ENCODE measurements around the gene DNAH11. TPM values are rescaled to one million over a fixed set of nuclear protein-coding genes. Genes with fewer than 3 reads are reported as not detected.

The DNAH11 gene, protein sequence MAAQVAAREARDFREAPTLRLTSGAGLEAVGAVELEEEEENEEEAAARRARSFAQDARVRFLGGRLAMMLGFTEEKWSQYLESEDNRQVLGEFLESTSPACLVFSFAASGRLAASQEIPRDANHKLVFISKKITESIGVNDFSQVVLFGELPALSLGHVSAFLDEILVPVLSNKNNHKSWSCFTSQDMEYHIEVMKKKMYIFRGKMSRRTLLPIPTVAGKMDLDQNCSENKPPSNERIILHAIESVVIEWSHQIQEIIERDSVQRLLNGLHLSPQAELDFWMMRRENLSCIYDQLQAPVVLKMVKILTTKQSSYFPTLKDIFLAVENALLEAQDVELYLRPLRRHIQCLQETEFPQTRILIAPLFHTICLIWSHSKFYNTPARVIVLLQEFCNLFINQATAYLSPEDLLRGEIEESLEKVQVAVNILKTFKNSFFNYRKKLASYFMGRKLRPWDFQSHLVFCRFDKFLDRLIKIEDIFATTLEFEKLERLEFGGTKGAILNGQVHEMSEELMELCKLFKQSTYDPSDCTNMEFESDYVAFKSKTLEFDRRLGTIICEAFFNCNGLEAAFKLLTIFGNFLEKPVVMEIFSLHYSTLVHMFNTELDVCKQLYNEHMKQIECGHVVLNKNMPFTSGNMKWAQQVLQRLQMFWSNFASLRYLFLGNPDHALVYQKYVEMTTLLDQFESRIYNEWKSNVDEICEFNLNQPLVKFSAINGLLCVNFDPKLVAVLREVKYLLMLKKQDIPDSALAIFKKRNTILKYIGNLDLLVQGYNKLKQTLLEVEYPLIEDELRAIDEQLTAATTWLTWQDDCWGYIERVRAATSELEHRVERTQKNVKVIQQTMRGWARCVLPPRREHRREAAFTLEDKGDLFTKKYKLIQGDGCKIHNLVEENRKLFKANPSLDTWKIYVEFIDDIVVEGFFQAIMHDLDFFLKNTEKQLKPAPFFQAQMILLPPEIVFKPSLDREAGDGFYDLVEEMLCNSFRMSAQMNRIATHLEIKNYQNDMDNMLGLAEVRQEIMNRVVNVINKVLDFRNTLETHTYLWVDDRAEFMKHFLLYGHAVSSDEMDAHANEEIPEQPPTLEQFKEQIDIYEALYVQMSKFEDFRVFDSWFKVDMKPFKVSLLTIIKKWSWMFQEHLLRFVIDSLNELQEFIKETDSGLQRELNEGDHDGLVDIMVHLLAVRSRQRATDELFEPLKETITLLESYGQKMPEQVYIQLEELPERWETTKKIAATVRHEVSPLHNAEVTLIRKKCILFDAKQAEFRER (N-terminal part only)
- total RNA-seq (2012; rRNA removed) = under 0.01 and 0.44 TPM in 2 replicates

DNA sequence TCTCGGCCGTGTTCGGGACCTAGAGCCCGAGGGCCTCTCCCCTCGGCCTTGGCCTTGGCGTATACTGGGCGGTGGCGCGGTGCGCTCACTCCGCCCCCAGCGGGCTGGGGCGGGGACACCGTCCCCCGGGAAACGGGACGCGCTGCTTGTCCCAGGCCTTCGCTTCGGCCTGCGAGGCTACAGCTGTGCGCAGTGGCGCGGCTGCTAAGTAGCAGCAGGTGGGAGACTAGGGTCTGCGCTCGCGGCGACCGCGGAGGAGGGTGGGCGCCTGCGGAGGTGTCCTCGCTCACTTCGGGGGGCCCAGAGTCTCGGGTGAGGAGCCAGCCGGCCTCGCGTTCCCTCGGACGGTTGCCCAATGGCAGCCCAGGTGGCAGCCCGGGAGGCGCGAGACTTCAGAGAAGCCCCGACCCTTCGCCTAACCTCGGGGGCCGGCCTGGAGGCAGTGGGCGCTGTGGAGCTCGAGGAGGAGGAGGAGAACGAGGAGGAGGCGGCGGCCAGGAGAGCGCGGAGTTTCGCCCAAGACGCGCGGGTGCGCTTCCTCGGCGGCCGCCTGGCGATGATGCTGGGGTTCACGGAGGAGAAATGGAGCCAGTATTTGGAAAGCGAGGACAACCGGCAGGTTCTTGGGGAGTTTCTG, at the start of gene DNAH11:
DNAH11 (plus strand) TSS at position 149 of the 637 bp plus-strand sequence; CDS start at position 356, 207 bp downstream.
- Histone ChIP-seq H3K4me1 (ENCODE audit: control insufficient read depth, insufficient read depth, low read length) (peaks cover 8% of the 10 kb centered on the region), H3K9ac (ENCODE audit: low read depth, low read length) (no peak within 1 kb of the TSS), H3K4me2 (ENCODE audit: low read length) (peak within 1 kb of the TSS; percentile 80), H3K9me3 (replicated peaks; ENCODE audit: low read length) (no peaks in the 10 kb centered on the region), H3K27me3 (ENCODE audit: control insufficient read depth, insufficient read depth, low read length) (peaks cover 46% of the 10 kb centered on the region), H3K36me3 (ENCODE audit: insufficient read depth, low read length) (no peaks in the 10 kb centered on the region), H3K4me3 (ENCODE audit: low read length) (peak within 1 kb of the TSS; percentile 65)

DNA sequence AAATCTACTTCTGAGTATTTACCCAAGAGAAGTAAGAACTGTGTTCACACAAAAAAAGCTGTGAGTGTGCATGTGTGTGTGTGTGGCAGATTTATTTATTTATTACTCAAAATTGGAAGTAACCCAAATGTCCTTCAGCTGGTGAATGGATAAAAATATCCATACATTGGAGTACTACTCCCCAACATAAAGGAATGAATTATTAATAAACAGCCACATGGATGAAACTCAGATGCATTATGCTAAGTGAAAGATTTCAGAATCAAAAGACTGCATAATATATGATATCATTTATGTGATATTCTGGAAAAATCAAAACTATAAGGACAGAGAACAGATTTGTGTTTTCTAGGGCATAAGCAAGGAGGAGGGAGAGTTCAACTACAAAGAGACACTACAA, 47.1 kb upstream of the DNAH11 start:
- Histone ChIP-seq H3K9me3 (replicated peaks; ENCODE audit: low read length) (no peaks in the 10 kb centered on the region), H3K9ac (ENCODE audit: low read depth, low read length) (no peak overlapping the region), H3K4me2 (ENCODE audit: low read length) (no peak overlapping the region), H3K36me3 (ENCODE audit: insufficient read depth, low read length) (no peaks in the 10 kb centered on the region), H3K4me1 (ENCODE audit: control insufficient read depth, insufficient read depth, low read length) (no peaks in the 10 kb centered on the region), H3K4me3 (ENCODE audit: low read length) (no peak overlapping the region), H3K27me3 (ENCODE audit: control insufficient read depth, insufficient read depth, low read length) (no peaks in the 10 kb centered on the region)

DNA sequence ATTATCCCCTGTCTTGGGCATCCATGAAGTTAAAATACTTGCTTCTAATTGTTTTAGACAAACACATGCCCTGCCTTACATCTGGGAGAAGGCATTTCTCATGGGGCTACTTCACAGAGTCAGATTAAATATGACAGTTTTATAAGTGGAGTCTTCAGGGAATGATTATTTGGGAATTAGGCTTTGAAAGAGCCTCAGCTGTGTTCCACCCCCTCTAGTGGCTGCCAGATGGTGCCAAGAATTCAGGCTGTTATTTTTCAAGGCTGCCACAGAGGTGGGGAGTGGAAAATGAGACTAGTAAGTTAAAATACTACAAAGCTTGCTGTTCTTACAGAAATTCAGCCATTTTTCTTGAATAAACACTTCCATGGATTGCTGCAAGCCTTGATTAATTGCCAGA, 45.8 kb upstream of the DNAH11 start:
- no peaks in the 10 kb centered on the region for H3K4me1 ChIP-seq (ENCODE audit: control insufficient read depth, insufficient read depth, low read length)
- H3K27me3 ChIP-seq (ENCODE audit: control insufficient read depth, insufficient read depth, low read length) = no peaks in the 10 kb centered on the region
- H3K36me3 ChIP-seq (ENCODE audit: insufficient read depth, low read length) = no peaks in the 10 kb centered on the region
- no peak overlapping the region for H3K9ac ChIP-seq (ENCODE audit: low read depth, low read length)
- no peaks in the 10 kb centered on the region for H3K9me3 ChIP-seq (replicated peaks; ENCODE audit: low read length)
- H3K4me3 ChIP-seq (ENCODE audit: low read length) = no peak overlapping the region
- no peak overlapping the region for H3K4me2 ChIP-seq (ENCODE audit: low read length)

DNA sequence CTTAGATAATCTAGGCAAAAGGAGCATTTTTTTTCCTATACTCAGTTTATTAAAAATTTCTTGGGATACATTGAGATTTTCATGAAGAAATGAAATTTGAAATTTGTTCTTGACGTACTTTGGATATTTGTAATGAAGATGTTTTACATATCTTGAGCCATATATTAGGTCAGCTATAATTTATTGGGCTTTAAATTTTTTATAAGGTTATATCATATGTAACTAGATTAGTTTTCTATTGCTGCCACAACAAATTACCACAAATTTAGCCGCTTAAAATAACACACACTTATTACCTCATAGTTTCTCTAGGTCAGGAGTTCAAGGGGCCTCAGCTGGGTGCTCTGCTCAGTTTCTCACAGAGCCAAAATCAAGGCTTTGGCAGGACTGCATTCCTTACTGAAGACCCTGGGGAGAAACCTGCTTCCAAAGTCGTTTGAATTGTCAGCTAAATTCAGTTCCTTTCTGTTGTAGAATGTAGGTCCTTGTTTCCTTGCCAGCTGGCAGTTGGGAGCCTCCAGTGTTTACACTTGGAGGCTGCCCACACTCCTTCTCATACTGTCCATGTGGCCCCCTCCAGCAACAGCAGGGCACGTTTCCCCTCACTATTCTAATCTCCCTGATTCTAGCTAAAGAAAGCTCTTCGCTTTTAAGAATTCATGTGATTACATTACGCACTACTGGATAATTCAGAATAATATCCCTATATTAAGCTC, 42.6 kb upstream of the DNAH11 start:
- Histone ChIP-seq H3K4me3 (ENCODE audit: low read length) (no peak overlapping the region), H3K9ac (ENCODE audit: low read depth, low read length) (no peak overlapping the region), H3K4me2 (ENCODE audit: low read length) (no peak overlapping the region), H3K36me3 (ENCODE audit: insufficient read depth, low read length) (no peaks in the 10 kb centered on the region), H3K4me1 (ENCODE audit: control insufficient read depth, insufficient read depth, low read length) (no peaks in the 10 kb centered on the region), H3K9me3 (replicated peaks; ENCODE audit: low read length) (no peaks in the 10 kb centered on the region), H3K27me3 (ENCODE audit: control insufficient read depth, insufficient read depth, low read length) (no peaks in the 10 kb centered on the region)

DNA sequence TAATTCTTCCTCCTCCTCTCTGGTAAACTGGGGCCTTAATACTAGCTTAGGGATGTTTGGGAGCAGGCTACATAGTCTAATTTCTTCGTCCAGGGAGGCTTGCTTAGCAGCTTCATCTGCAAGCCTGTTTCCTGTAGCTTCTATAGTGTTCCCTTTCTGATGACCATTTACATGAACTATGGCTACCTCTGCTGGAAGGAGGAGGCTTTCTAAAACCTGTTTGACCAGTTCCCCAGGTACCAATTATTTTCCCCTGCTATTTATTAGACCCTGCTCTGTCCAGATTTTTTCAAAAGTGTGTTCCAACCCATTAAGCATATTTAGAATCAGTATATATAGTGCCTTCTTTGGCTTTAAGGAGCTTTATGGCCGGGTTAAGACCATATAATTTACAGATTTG, 38.8 kb upstream of the DNAH11 start:
- no peaks in the 10 kb centered on the region for H3K4me1 ChIP-seq (ENCODE audit: control insufficient read depth, insufficient read depth, low read length)
- H3K4me3 ChIP-seq (ENCODE audit: low read length) = no peak overlapping the region
- H3K36me3 ChIP-seq (ENCODE audit: insufficient read depth, low read length) = no peaks in the 10 kb centered on the region
- no peak overlapping the region for H3K4me2 ChIP-seq (ENCODE audit: low read length)
- no peak overlapping the region for H3K9ac ChIP-seq (ENCODE audit: low read depth, low read length)
- H3K9me3 ChIP-seq (replicated peaks; ENCODE audit: low read length) = no peaks in the 10 kb centered on the region
- no peaks in the 10 kb centered on the region for H3K27me3 ChIP-seq (ENCODE audit: control insufficient read depth, insufficient read depth, low read length)

DNA sequence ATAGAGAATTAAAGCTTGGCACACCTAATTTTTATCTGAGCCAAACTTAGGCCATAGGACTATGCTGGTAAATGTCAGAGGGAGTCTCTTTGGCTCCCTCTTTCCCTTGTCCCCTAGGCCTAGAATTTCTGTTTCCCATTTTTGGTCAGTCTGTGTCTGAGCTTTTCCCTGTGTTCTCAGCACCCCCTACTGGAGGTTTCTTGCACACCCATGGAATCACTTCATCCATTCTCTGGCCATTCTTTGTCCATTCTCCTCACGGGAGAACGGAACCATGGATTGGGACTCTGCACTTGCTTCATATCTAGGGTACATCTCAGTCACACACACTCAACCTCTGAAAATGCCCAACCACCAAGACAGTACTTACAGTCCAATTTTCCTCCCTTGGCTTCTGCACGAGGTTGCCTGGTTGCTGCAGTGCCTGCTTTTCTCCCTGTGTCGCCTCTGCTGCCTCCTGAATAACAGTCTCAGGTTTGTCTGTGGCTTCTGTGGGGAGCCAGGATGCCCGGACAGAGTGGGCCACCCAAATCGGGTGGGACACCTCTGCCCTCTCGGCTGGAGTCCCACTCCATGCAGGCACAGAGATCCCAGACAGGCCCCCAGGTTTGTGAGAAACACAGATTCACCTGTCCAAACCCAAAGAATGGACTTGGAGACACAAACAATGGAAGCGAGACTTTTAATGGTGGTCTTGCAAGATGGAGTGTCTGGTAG, 35.1 kb upstream of the DNAH11 start:
- H3K9me3 ChIP-seq (replicated peaks; ENCODE audit: low read length) = no peaks in the 10 kb centered on the region
- H3K4me1 ChIP-seq (ENCODE audit: control insufficient read depth, insufficient read depth, low read length) = no peaks in the 10 kb centered on the region
- no peak overlapping the region for H3K4me2 ChIP-seq (ENCODE audit: low read length)
- H3K36me3 ChIP-seq (ENCODE audit: insufficient read depth, low read length) = no peaks in the 10 kb centered on the region
- H3K27me3 ChIP-seq (ENCODE audit: control insufficient read depth, insufficient read depth, low read length) = no peaks in the 10 kb centered on the region
- H3K4me3 ChIP-seq (ENCODE audit: low read length) = no peak overlapping the region
- H3K9ac ChIP-seq (ENCODE audit: low read depth, low read length) = no peak overlapping the region

DNA sequence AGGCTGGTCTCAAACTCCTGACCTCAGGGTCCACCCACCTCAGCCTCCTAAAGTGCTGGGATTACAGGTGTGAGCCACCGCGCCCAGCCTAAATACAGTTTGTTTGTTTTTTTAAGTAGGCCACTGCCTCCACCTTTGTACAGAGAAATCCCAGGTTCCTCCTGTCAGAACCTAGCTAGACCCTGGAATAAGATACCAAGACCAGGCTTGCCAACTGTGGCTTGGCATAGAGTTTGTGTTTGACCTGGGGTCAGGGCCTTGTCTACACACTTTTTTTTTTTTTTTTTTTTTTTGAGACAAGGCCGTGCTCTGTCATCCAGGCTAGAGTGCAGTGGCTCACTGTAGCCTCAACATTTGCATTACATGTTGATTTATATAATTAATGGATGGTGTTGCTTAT, 34.3 kb upstream of the DNAH11 start:
- Histone ChIP-seq H3K9ac (ENCODE audit: low read depth, low read length) (no peak overlapping the region), H3K4me2 (ENCODE audit: low read length) (no peak overlapping the region), H3K4me1 (ENCODE audit: control insufficient read depth, insufficient read depth, low read length) (no peaks in the 10 kb centered on the region), H3K36me3 (ENCODE audit: insufficient read depth, low read length) (no peaks in the 10 kb centered on the region), H3K4me3 (ENCODE audit: low read length) (no peak overlapping the region), H3K27me3 (ENCODE audit: control insufficient read depth, insufficient read depth, low read length) (no peaks in the 10 kb centered on the region), H3K9me3 (replicated peaks; ENCODE audit: low read length) (no peaks in the 10 kb centered on the region)

DNA sequence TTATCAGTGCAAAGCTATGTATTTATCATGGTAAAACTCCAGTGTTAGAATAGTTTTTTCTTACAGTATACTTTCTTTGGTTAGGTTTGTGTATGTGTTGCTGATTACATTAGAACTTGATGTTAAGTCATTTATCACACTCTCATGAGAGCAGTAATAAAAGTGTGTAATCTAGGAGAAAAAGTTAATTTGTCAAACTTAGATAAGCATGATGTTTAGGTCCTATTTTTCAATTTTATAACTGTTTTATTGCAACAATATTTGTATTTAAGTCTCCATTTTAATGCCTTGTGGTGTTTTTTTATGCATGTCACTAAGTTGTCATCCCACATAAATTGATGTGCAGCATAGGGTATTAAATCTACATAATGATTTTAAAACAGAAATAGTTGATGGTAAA, 28.8 kb upstream of the DNAH11 start:
- Histone ChIP-seq H3K4me3 (ENCODE audit: low read length) (no peak overlapping the region), H3K9me3 (replicated peaks; ENCODE audit: low read length) (no peaks in the 10 kb centered on the region), H3K4me1 (ENCODE audit: control insufficient read depth, insufficient read depth, low read length) (no peaks in the 10 kb centered on the region), H3K4me2 (ENCODE audit: low read length) (no peak overlapping the region), H3K27me3 (ENCODE audit: control insufficient read depth, insufficient read depth, low read length) (no peaks in the 10 kb centered on the region), H3K36me3 (ENCODE audit: insufficient read depth, low read length) (no peaks in the 10 kb centered on the region), H3K9ac (ENCODE audit: low read depth, low read length) (no peak overlapping the region)

DNA sequence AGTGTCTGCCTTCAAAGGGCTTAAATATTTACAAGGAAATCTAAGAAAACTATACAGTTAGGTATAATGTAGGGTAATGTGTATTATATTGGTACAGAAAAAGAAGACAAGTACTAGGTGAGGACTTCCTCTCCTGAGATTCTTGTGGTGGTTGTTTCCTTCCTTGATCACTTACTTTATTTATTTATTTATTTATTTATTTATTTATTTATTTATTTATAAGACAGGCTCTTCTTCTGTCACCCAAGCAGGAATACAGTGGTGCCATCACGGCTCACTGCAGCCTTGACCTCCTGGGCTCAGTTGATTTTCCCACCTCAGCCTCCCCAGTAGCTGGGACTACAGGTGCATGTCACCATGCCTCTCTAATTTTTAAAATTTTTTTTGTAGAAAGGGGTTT, 18.2 kb upstream of the DNAH11 start:
- H3K4me3 ChIP-seq (ENCODE audit: low read length) = no peak overlapping the region
- H3K4me1 ChIP-seq (ENCODE audit: control insufficient read depth, insufficient read depth, low read length) = no peaks in the 10 kb centered on the region
- H3K9me3 ChIP-seq (replicated peaks; ENCODE audit: low read length) = no peaks in the 10 kb centered on the region
- no peak overlapping the region for H3K4me2 ChIP-seq (ENCODE audit: low read length)
- no peak overlapping the region for H3K9ac ChIP-seq (ENCODE audit: low read depth, low read length)
- H3K27me3 ChIP-seq (ENCODE audit: control insufficient read depth, insufficient read depth, low read length) = no peaks in the 10 kb centered on the region
- H3K36me3 ChIP-seq (ENCODE audit: insufficient read depth, low read length) = no peaks in the 10 kb centered on the region

DNA sequence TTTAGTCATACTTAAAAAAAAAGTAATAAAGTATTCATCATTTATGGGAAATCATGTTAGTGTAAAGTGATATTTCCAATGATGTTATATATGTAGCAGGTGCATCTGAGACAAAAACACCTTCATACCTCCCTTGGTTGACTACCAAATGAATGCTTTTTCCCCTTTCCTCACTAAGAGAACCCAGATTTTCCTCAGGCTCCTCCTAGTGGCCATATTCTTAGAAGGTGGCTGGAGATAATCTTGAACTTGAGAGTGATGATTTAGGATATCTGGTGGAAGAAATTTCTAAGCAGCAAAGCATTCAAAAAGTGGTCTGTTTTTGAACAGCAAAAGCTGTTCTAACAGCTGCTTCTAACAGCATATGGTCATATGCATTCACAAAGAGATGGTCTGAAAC, 16.8 kb upstream of the DNAH11 start:
- Histone ChIP-seq H3K27me3 (ENCODE audit: control insufficient read depth, insufficient read depth, low read length) (no peaks in the 10 kb centered on the region), H3K4me2 (ENCODE audit: low read length) (no peak overlapping the region), H3K4me1 (ENCODE audit: control insufficient read depth, insufficient read depth, low read length) (no peaks in the 10 kb centered on the region), H3K9me3 (replicated peaks; ENCODE audit: low read length) (no peaks in the 10 kb centered on the region), H3K9ac (ENCODE audit: low read depth, low read length) (no peak overlapping the region), H3K36me3 (ENCODE audit: insufficient read depth, low read length) (no peaks in the 10 kb centered on the region), H3K4me3 (ENCODE audit: low read length) (no peak overlapping the region)
